H1 (cell line): ENCODE results near the gene MEI1.

Experiments
- CEBPB ChIP-seq: IDR thresholded peaks from 2 replicates; pipeline ENCODE4 v1.6.1; 2012; ENCODE audit warnings: low read depth, low read length
- CHD2 ChIP-seq: IDR thresholded peaks from 2 replicates; pipeline ENCODE4 v1.6.1; 2012; ENCODE audit warnings: low read length, improper control_type of control experiment
- CTCF ChIP-seq, 3 experiments: IDR thresholded peaks; 1 replicate in 2 of 3; 2 replicates in 1 of 3; pipeline versions ENCODE4 v1.5.1 to v1.6.1; 2011; ENCODE audit warnings: low read length in 3 of 3, mild to moderate bottlenecking in 3 of 3, inconsistent platforms in 2 of 3, low read depth in 1 of 3, moderate library complexity in 1 of 3; ENCODE audit not compliant: insufficient read depth in 1 of 3; ENCODE audit errors: control extremely low read depth in 1 of 3
- E2F6 ChIP-seq: IDR thresholded peaks from 2 replicates; pipeline ENCODE4 v1.6.1; 2012; ENCODE audit warnings: inconsistent platforms
- EP300 ChIP-seq, 2 experiments: IDR thresholded peaks; 1 replicate in 1 of 2; 2 replicates in 1 of 2; pipeline ENCODE4 v1.6.1; 2011 to 2012; ENCODE audit warnings: low read depth in 2 of 2, low read length in 2 of 2, mild to moderate bottlenecking in 2 of 2, borderline replicate concordance in 1 of 2, inconsistent platforms in 1 of 2, moderate library complexity in 1 of 2
- EZH2 ChIP-seq: fragments of 200-600 bp; sonication (generic); IDR thresholded peaks from 2 replicates; pipeline ENCODE4 v1.7.1; 2012; ENCODE audit warnings: low read depth, mild to moderate bottlenecking, moderate library complexity, low read length, inconsistent platforms; ENCODE audit not compliant: severe bottlenecking
- FOSL1 ChIP-seq: IDR thresholded peaks from 2 replicates; pipeline ENCODE4 v1.6.1; 2011; ENCODE audit warnings: mild to moderate bottlenecking, low read depth, low read length, moderate library complexity; ENCODE audit not compliant: insufficient read depth
- PHF8 ChIP-seq: fragments of 200-600 bp; sonication (generic); conservative IDR thresholded peaks from 2 replicates; pipeline ENCODE4 v1.7.1; 2012; ENCODE audit warnings: low read depth, mild to moderate bottlenecking, inconsistent platforms, low read length, moderate library complexity
- POLR2AphosphoS5 ChIP-seq: IDR thresholded peaks from 2 replicates; pipeline ENCODE4 v1.6.1; 2011; ENCODE audit warnings: low read depth, low read length
- SIX5 ChIP-seq: IDR thresholded peaks from 2 replicates; pipeline ENCODE4 v1.6.1; 2011; ENCODE audit warnings: mild to moderate bottlenecking, low read depth, low read length
- SP4 ChIP-seq: IDR thresholded peaks from 2 replicates; pipeline ENCODE4 v1.6.1; 2012; ENCODE audit warnings: low read length, inconsistent platforms
- TAF1 ChIP-seq: IDR thresholded peaks from 2 replicates; pipeline ENCODE4 v1.6.1; 2011; ENCODE audit warnings: mild to moderate bottlenecking, low read depth, low read length
- TAF7 ChIP-seq: optimal IDR thresholded peaks from 2 replicates; pipeline ENCODE3; 2011; ENCODE audit warnings: low read depth, mild to moderate bottlenecking, inconsistent platforms, low read length, moderate library complexity, borderline replicate concordance
- YY1 ChIP-seq: IDR thresholded peaks from 2 replicates; pipeline ENCODE4 v1.6.1; 2011; ENCODE audit warnings: low read depth, mild to moderate bottlenecking, low read length

GRCh38 chr22:41702763-41703162 lies 3.5 kb downstream of the MEI1 start:
- TF ChIP-seq CTCF (IDR thresholded peaks at IDR 0.05; ENCODE audit: control extremely low read depth in 1 of 3, insufficient read depth in 1 of 3, low read depth in 1 of 3, low read length in 3 of 3) (no peak), TAF7 (no peak), PHF8 (no peak), FOSL1 (no peak), EZH2 (no peak), YY1 (no peak), CHD2 (no peak), SP4 (no peak), SIX5 (no peak), TAF1 (no peak), POLR2AphosphoS5 (no peak), EP300 (IDR thresholded peaks at IDR 0.05; ENCODE audit: borderline replicate concordance in 1 of 2, low read depth in 2 of 2, low read length in 2 of 2) (no peak), E2F6 (no peak), CEBPB (no peak)
